ENCODE measurements around the gene C2orf76.

DNA sequence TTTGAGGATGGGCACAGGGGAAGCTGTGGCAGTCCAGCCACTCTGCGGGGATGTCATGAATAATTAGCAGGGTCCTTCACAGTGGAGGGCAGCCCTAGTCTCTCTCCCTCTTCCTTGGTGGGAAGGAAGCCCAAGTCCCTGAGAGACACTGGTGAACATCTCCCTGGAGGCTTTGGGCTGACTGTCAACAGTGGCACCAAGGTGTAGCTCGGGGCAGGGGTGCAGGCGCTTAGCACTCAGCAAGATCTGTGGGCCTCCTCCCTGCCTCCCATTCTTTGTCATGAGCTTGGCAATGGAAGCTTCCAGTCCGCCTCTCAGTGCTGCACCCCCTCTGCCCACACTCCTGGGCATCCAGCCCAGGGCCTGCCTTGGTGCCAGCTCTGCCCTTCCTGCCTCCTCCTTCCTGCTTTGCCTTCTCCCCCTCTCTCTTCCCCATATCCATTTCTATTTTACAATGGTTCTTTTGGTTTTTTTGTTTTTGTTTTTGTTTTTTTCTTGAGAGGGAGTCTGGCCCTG, 83.6 kb downstream of the C2orf76 start:
- TF ChIP-seq, protein P1, sequence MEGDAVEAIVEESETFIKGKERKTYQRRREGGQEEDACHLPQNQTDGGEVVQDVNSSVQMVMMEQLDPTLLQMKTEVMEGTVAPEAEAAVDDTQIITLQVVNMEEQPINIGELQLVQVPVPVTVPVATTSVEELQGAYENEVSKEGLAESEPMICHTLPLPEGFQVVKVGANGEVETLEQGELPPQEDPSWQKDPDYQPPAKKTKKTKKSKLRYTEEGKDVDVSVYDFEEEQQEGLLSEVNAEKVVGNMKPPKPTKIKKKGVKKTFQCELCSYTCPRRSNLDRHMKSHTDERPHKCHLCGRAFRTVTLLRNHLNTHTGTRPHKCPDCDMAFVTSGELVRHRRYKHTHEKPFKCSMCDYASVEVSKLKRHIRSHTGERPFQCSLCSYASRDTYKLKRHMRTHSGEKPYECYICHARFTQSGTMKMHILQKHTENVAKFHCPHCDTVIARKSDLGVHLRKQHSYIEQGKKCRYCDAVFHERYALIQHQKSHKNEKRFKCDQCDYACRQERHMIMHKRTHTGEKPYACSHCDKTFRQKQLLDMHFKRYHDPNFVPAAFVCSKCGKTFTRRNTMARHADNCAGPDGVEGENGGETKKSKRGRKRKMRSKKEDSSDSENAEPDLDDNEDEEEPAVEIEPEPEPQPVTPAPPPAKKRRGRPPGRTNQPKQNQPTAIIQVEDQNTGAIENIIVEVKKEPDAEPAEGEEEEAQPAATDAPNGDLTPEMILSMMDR (IDR thresholded peaks at IDR 0.05; ENCODE audit: borderline replicate concordance, extremely low read depth, low read length, poor library complexity, severe bottlenecking), result no peak
- TF ChIP-seq EZH2 (IDR thresholded peaks at IDR 0.05; ENCODE audit: borderline replicate concordance, low read depth, low read length, severe bottlenecking), result no peak
